ENCODE results near the gene RXRA.

DNA sequence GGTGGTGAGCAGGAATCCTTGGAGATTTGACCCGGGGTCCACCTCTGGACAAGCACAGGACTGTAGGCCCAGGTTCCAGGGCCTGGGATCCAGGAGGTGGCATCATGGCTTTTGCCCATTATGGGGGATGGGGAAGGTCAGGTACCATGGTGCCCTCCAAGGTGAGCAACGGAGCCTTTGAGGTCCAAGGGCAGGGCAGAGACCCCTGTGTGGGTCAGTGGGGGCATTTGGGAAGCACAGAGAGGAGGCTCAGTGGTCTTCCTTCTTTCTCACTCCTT is 117.7 kb downstream of the RXRA start:
- TF ChIP-seq, protein P1, sequence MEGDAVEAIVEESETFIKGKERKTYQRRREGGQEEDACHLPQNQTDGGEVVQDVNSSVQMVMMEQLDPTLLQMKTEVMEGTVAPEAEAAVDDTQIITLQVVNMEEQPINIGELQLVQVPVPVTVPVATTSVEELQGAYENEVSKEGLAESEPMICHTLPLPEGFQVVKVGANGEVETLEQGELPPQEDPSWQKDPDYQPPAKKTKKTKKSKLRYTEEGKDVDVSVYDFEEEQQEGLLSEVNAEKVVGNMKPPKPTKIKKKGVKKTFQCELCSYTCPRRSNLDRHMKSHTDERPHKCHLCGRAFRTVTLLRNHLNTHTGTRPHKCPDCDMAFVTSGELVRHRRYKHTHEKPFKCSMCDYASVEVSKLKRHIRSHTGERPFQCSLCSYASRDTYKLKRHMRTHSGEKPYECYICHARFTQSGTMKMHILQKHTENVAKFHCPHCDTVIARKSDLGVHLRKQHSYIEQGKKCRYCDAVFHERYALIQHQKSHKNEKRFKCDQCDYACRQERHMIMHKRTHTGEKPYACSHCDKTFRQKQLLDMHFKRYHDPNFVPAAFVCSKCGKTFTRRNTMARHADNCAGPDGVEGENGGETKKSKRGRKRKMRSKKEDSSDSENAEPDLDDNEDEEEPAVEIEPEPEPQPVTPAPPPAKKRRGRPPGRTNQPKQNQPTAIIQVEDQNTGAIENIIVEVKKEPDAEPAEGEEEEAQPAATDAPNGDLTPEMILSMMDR (IDR thresholded peaks at IDR 0.05; ENCODE audit: insufficient read depth, low read length) = no peak
- no peak for TF ChIP-seq POLR2AphosphoS5 (IDR thresholded peaks at IDR 0.05; ENCODE audit: low read depth)
